ENCODE results near the gene EPHB1. TPM values are rescaled to one million over a fixed set of nuclear protein-coding genes. Genes with fewer than 3 reads are reported as not detected.
"Not testable (repeated sequence)": the region's sequence is repeated elsewhere in the genome, so short reads cannot be mapped to it uniquely, and the experiment has no call there.

EPHB1 gene
- total RNA-seq, 1 donor: 1.3 TPM

DNA sequence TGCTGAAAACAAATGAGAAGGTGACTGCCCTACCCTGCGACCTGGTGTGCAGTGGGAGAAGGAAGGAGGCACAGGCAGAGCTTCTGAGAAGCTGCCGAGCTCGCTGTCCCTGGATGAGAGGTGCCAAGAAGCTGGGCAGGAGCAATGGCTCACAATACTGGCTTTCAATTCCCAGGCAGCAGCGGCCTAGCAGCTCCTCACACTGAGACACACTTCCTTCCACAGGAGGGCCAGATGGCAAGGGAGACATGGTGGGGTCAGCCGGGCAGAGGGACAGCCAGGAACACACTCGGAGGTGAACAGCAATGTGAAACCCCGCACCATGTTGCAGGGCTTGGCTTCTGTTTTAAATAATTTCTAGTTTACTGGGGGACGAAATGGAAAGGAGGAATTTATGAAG, 314.6 kb downstream of the EPHB1 start:
- no peak overlapping the region for H3K4me3 ChIP-seq (ENCODE audit: low read depth, low read length)
- DNase-seq (ENCODE audit: low read depth): no peak
- TF ChIP-seq, protein P1, sequence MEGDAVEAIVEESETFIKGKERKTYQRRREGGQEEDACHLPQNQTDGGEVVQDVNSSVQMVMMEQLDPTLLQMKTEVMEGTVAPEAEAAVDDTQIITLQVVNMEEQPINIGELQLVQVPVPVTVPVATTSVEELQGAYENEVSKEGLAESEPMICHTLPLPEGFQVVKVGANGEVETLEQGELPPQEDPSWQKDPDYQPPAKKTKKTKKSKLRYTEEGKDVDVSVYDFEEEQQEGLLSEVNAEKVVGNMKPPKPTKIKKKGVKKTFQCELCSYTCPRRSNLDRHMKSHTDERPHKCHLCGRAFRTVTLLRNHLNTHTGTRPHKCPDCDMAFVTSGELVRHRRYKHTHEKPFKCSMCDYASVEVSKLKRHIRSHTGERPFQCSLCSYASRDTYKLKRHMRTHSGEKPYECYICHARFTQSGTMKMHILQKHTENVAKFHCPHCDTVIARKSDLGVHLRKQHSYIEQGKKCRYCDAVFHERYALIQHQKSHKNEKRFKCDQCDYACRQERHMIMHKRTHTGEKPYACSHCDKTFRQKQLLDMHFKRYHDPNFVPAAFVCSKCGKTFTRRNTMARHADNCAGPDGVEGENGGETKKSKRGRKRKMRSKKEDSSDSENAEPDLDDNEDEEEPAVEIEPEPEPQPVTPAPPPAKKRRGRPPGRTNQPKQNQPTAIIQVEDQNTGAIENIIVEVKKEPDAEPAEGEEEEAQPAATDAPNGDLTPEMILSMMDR (IDR thresholded peaks at IDR 0.05; ENCODE audit: insufficient read depth, low read depth, low read length): no peak

DNA sequence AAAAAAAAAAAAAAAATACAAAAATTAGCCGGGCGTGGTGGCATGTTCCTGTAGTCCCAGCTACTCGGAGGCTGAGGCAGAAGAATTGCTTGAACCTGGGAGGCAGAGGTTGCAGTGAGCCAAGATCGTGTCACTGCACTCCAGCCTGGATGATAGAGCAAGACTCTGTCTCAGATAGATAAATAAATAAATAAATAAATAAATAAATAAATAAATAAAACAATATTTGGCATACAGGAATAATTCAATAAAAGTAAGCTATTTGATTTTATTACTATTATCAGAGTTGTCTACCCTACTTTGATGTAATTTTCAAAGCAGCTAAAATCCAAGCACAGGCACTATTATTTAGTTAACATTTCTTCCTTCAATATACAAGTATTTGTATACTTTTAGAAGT, 319.5 kb downstream of the EPHB1 start:
- H3K4me3 ChIP-seq (ENCODE audit: low read depth, low read length): not testable (repeated sequence)

DNA sequence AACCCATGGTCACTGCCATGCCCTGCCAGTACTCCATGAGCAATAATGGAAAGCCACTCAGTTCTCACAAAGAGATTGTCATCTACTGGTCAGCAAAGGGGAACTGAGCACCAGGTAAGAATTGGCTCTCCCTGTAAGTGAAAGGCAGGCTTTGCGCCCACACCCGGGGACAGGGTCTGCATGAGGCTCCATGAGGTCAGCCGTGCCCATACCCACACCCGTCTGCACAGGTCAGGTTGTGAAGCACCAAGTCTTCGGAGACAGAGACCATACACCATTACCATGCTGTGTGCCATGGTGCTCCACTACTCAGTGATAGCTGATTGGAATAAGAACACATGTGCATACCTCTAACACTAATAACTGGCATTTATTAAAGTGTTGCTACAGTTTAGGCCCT, 322.9 kb downstream of the EPHB1 start:
- no peak for DNase-seq (ENCODE audit: low read depth)
- no peak overlapping the region for H3K4me3 ChIP-seq (ENCODE audit: low read depth, low read length)
- TF ChIP-seq, protein P1 (IDR thresholded peaks at IDR 0.05; ENCODE audit: insufficient read depth, low read depth, low read length): no peak

More for the DNA sequence above, 319.5 kb downstream of the EPHB1 start:
- not testable (repeated sequence) for DNase-seq (ENCODE audit: low read depth)

DNA sequence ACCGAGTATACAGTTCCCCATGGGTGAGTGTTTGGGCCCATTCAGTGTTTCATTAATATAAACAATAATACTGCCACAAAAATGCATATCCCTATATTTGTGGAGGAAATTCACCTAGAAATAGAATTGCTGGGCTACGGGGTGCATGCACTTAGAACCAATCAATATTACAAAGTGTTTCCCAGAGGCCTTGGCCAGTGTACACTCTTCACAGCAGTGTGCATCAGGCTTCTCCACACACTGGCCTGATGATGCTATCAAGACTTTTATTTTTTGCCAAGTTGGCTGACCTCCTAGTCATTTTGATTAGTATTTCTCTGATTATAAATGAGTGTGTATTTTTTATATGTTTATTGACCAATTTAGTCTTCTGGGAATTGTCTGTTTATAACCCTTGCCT, 323.7 kb downstream of the EPHB1 start:
- TF ChIP-seq, protein P1 (IDR thresholded peaks at IDR 0.05; ENCODE audit: insufficient read depth, low read depth, low read length): no peak

DNA sequence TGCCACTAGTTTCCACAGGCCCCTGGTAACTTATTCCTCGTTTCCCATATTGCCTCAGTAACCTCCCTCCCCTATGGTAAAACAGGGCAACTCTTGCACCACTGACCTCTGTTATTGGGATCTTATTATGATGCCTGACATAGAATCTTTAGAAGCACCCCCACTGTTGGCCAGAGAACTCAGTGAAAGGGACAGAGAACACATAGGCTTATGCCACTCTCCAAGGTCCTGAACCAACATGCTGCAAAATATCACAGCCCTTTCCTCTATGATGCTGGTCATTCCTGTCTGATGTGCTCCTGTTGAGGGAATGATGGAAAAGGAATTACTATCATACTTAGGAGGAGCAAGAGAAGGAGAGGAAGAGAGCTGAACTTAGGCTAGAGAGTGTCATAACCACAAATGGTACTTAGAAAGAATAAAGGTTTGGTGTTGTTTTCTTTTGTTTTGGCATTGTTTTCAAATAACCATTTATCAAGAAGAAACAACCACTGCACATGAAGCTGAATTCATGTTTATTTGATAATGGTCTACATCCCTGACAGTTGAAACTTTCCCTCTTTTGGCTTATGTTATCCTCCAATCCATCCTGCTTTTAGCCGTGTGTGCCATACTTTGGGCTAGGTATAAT, 330.2 kb downstream of the EPHB1 start:
- no peak overlapping the region for H3K4me3 ChIP-seq (ENCODE audit: low read depth, low read length)
- TF ChIP-seq, protein P1 (IDR thresholded peaks at IDR 0.05; ENCODE audit: insufficient read depth, low read depth, low read length): no peak
- peak; percentile 13 for DNase-seq (ENCODE audit: low read depth)

More for the DNA sequence above, 323.7 kb downstream of the EPHB1 start:
- no peak for DNase-seq (ENCODE audit: low read depth)
- no peak overlapping the region for H3K4me3 ChIP-seq (ENCODE audit: low read depth, low read length)

DNA sequence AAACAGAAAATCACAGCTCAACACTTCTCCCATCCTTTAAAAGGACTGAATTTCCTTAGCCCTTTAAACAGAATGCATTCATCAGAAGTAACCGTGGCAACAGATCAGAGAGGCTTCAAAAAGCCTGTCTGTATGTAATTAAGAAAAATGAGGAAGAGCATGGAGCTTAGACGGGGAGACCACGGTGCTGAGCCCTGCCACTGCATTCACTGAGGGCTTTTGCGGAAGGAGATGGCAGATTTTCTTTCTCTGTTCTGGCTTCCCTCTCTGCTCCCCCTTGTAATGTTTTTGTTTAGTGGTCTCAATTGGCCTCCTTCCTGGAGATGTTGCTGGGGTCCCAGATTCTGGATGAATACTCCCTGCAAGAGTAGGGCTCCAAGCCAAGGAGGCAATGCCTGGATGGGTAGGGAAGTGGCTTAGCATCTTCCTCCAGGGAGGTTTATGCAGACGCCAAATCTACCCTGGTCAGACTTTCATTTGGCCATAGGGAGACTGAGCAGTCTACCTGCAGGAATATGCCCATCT, 332.9 kb downstream of the EPHB1 start:
- H3K4me3 ChIP-seq (ENCODE audit: low read depth, low read length): no peak overlapping the region
- TF ChIP-seq, protein P1 (IDR thresholded peaks at IDR 0.05; ENCODE audit: insufficient read depth, low read depth, low read length): no peak
- no peak for DNase-seq (ENCODE audit: low read depth)

DNA sequence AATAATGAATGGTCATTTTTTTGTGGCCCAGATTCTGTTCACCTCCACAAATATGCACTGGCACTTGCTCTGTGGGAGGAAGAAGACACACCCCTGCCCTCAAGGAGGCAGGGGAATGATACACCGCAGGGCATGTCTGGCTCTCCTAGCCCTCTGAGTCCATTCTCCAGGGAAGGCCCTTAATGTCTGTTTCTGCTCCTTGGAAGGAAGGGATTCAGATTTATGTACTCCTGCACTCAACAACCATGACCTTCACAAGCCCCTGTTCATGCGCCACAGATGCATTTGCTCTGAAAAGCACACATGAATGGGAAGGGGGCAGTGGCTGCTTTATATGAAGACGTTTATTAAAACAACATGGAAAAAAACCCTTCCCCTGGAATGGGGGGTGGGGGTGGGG, 333.8 kb downstream of the EPHB1 start:
- no peak overlapping the region for H3K4me3 ChIP-seq (ENCODE audit: low read depth, low read length)
- no peak for DNase-seq (ENCODE audit: low read depth)
- TF ChIP-seq, protein P1 (IDR thresholded peaks at IDR 0.05; ENCODE audit: insufficient read depth, low read depth, low read length): no peak
